GM12878 (cell line): ENCODE results near the gene KRTAP4-7.

Experiments used
- BHLHE40 ChIP-seq, 2 experiments: fragments of 450-650 bp in 1 of 2; IDR thresholded peaks; 2 replicates each; pipeline ENCODE4 v1.6.1; 2011 to 2017; ENCODE audit warnings: low read depth in 2 of 2, borderline replicate concordance in 1 of 2, improper control_type of control experiment in 1 of 2, low read length in 1 of 2, mild to moderate bottlenecking in 1 of 2
- FOXM1 ChIP-seq: IDR thresholded peaks from 2 replicates; pipeline ENCODE4 v1.6.1; 2012; ENCODE audit warnings: low read depth, mild to moderate bottlenecking, inconsistent platforms, low read length, moderate library complexity
- MEF2A ChIP-seq: IDR thresholded peaks from 2 replicates; pipeline ENCODE4 v1.6.1; 2011; ENCODE audit warnings: low read depth, mild to moderate bottlenecking, low read length, moderate library complexity; ENCODE audit not compliant: insufficient read depth
- NBN ChIP-seq: fragments of 450-650 bp; IDR thresholded peaks from 2 replicates; pipeline ENCODE4 v1.6.1; 2016
- NFYB ChIP-seq: IDR thresholded peaks from 2 replicates; pipeline ENCODE4 v1.6.1; 2011; ENCODE audit warnings: low read depth, mild to moderate bottlenecking, low read length, improper control_type of control experiment, moderate library complexity; ENCODE audit not compliant: insufficient read depth
- PAX8 ChIP-seq: fragments of 450-650 bp; IDR thresholded peaks from 2 replicates; pipeline ENCODE4 v1.6.1; 2017; ENCODE audit warnings: mild to moderate bottlenecking, moderate library complexity
- RAD51 ChIP-seq: fragments of 450-650 bp; IDR thresholded peaks from 2 replicates; pipeline ENCODE4 v1.6.1; 2016; ENCODE audit warnings: moderate library complexity, mild to moderate bottlenecking, inconsistent platforms
- YBX1 ChIP-seq: fragments of 450-650 bp; IDR thresholded peaks from 2 replicates; pipeline ENCODE4 v1.6.1; 2016; ENCODE audit warnings: antibody characterized with exemption
- YY1 ChIP-seq: IDR thresholded peaks from 2 replicates; pipeline ENCODE4 v1.6.1; 2011; ENCODE audit warnings: low read depth, mild to moderate bottlenecking, low read length
- ZNF24 ChIP-seq: fragments of 450-650 bp; IDR thresholded peaks from 2 replicates; pipeline ENCODE4 v1.6.1; 2017; ENCODE audit warnings: antibody characterized with exemption, mild to moderate bottlenecking
- TF ChIP-seq, protein P1 (sequence below), 3 experiments: IDR thresholded peaks in 2 of 3; conservative IDR thresholded peaks in 1 of 3; 2 replicates each; pipeline ENCODE4 v1.5.1; 2011; ENCODE audit warnings: low read depth in 3 of 3, low read length in 3 of 3, mild to moderate bottlenecking in 3 of 3, control low read depth in 2 of 3, moderate library complexity in 2 of 3, inconsistent platforms in 1 of 3, mixed read lengths in 1 of 3; ENCODE audit not compliant: control insufficient read depth in 2 of 3, insufficient read depth in 1 of 3; ENCODE audit errors: extremely low read depth in 1 of 3
- TF ChIP-seq, protein P2 (sequence below): IDR thresholded peaks from 2 replicates; pipeline ENCODE4 v1.6.1; 2011; ENCODE audit warnings: low read depth, mild to moderate bottlenecking, low read length, moderate library complexity, borderline replicate concordance; ENCODE audit errors: extremely low read depth

DNA sequence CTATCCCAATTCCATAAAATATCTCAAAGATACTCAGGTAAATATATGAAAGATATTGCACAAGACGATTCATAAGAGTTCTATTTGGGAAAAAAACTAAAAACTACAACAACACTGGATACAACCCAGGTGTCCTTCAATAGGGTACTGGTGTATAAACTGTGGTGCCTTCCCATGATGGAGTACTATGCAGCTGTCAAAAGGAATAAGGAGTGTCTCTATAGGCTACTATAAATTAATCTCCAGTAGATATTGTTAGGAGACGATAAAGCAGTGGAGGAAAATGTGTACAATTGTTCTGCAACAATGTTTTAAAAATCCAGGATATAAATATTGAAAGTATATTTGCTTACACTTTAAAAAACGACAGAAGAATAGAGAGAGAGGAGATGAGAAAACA is 42.5 kb downstream of the KRTAP4-7 start:
- TF ChIP-seq FOXM1 (no peak), BHLHE40 (IDR thresholded peaks at IDR 0.05; ENCODE audit: borderline replicate concordance in 1 of 2, low read depth in 2 of 2, low read length in 1 of 2) (no peak), ZNF24 (no peak), NBN (no peak), YY1 (no peak), PAX8 (no peak), RAD51 (no peak), NFYB (no peak), YBX1 (no peak), MEF2A (no peak)
- TF ChIP-seq, protein P1, sequence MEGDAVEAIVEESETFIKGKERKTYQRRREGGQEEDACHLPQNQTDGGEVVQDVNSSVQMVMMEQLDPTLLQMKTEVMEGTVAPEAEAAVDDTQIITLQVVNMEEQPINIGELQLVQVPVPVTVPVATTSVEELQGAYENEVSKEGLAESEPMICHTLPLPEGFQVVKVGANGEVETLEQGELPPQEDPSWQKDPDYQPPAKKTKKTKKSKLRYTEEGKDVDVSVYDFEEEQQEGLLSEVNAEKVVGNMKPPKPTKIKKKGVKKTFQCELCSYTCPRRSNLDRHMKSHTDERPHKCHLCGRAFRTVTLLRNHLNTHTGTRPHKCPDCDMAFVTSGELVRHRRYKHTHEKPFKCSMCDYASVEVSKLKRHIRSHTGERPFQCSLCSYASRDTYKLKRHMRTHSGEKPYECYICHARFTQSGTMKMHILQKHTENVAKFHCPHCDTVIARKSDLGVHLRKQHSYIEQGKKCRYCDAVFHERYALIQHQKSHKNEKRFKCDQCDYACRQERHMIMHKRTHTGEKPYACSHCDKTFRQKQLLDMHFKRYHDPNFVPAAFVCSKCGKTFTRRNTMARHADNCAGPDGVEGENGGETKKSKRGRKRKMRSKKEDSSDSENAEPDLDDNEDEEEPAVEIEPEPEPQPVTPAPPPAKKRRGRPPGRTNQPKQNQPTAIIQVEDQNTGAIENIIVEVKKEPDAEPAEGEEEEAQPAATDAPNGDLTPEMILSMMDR (IDR thresholded peaks at IDR 0.05 in 2 of 3, conservative IDR thresholded peaks at IDR 0.05 in 1 of 3; ENCODE audit: control insufficient read depth in 2 of 3, extremely low read depth in 1 of 3, insufficient read depth in 1 of 3, low read depth in 3 of 3, low read length in 3 of 3): no peak
- TF ChIP-seq, protein P2, sequence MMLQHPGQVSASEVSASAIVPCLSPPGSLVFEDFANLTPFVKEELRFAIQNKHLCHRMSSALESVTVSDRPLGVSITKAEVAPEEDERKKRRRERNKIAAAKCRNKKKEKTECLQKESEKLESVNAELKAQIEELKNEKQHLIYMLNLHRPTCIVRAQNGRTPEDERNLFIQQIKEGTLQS: no peak
